A673 (cell line): ENCODE measurements around the gene CMIP. TPM values are rescaled to one million over a fixed set of nuclear protein-coding genes. Genes with fewer than 3 reads are reported as not detected.

ENCODE experiments used
- BruUV-seq: library from RNA; stranded (reverse); fragments of 400-500 nt; replicated peaks from 2 replicates; lab custom pipeline; 2021; lab: Mats Ljungman, UMichigan
- CTCF ChIA-PET: fragments of 300-600 bp; sonication (Branson Sonifier 250); formaldehyde crosslinking; loops from one replicate; lab custom pipeline; 2022; ENCODE audit warnings: antibody characterized with exemption; lab: Charles Lee
- POLR2A ChIA-PET: fragments of 300-600 bp; sonication (Branson Sonifier 250); formaldehyde crosslinking; loops from one replicate; lab custom pipeline; 2022; ENCODE audit warnings: antibody characterized with exemption; ENCODE audit not compliant: low non-redundant PET; lab: Charles Lee
- DNase-seq: peaks from one replicate; pipeline ENCODE4 v3.0.0-alpha.2; 2015; ENCODE audit warnings: low spot score
- H3K27ac ChIP-seq: fragments of 200-600 bp; sonication (generic); 2 replicates; pipeline ENCODE4 v1.5.1; 2016; ENCODE audit warnings: mixed run types, low read depth, mild to moderate bottlenecking, mixed read lengths, antibody characterized with exemption, low read length; ENCODE audit not compliant: poor library complexity, severe bottlenecking
- H3K27me3 ChIP-seq: fragments of 200-600 bp; sonication (generic); replicated peaks from 2 replicates; pipeline ENCODE4 v1.6.1; 2017; ENCODE audit warnings: mixed run types, low read depth, mild to moderate bottlenecking, mixed read lengths, antibody characterized with exemption, low read length; ENCODE audit not compliant: insufficient read depth, poor library complexity
- H3K36me3 ChIP-seq: fragments of 200-600 bp; sonication (generic); 2 replicates; pipeline ENCODE4 v1.6.1; 2016; ENCODE audit warnings: mixed run types, mild to moderate bottlenecking, mixed read lengths, antibody characterized with exemption, low read length; ENCODE audit not compliant: insufficient read depth, poor library complexity, severe bottlenecking
- H3K4me1 ChIP-seq: fragments of 200-600 bp; sonication (generic); 2 replicates; pipeline ENCODE4 v1.6.1; 2017; ENCODE audit warnings: mixed run types, mild to moderate bottlenecking, mixed read lengths, antibody characterized with exemption, low read length; ENCODE audit not compliant: insufficient read depth, poor library complexity, severe bottlenecking
- H3K4me3 ChIP-seq: fragments of 200-600 bp; sonication (generic); 2 replicates; pipeline ENCODE4 v1.5.1; 2016; ENCODE audit warnings: low read depth, mixed run types, mild to moderate bottlenecking, mixed read lengths, low read length; ENCODE audit not compliant: poor library complexity, severe bottlenecking
- H3K9me3 ChIP-seq: fragments of 200-600 bp; sonication (generic); 2 replicates; pipeline ENCODE4 v1.6.1; 2016; ENCODE audit warnings: mixed run types, low read depth, mild to moderate bottlenecking, mixed read lengths, antibody characterized with exemption, low read length; ENCODE audit not compliant: poor library complexity, severe bottlenecking
- EZH2 ChIP-seq: fragments of 200-600 bp; sonication (generic); IDR thresholded peaks from 2 replicates; pipeline ENCODE4 v1.6.1; 2017; ENCODE audit warnings: borderline replicate concordance, low read depth, mild to moderate bottlenecking, mixed read lengths, antibody characterized with exemption, low read length; ENCODE audit not compliant: poor library complexity, severe bottlenecking
- intact Hi-C: fragments of 100-400 bp; cut with micrococcal nuclease; formaldehyde crosslinking; loops from one replicate; pipeline ENCODE4 v1.10.0; 2022; ENCODE audit not compliant: unreplicated experiment
- total RNA-seq: library from RNA; stranded (reverse); gene quantifications from 2 replicates; pipeline ENCODE4 v1.2.3, GENCODE V29; 2021
- TF ChIP-seq, protein P1 (sequence below): fragments of 300-800, 200-600 bp; sonication (generic); conservative IDR thresholded peaks from 2 replicates; pipeline ENCODE4 v1.5.1; 2017; ENCODE audit warnings: low read depth, mild to moderate bottlenecking, antibody characterized with exemption, low read length, moderate library complexity, mixed read lengths

CMIP gene
- total RNA-seq, 1 experiment from 2014 or later: 25.5 TPM

GRCh38 chr16:81410643-81411293 lies 33.8 kb upstream of the CMIP start:
- ChIA-PET POLR2A (no interaction called here), CTCF (interaction anchor here (0.7 kb wide), 1 partner anchor 75 kb away, joined by 17 read pairs; no protein-coding TSS in a partner anchor)
- intact Hi-C loops: no loop called here
- no peaks in the 10 kb centered on the region for H3K36me3 ChIP-seq
- no peaks in the 10 kb centered on the region for H3K9me3 ChIP-seq
- no peak overlapping the region for H3K27ac ChIP-seq
- no peaks in the 10 kb centered on the region for H3K4me1 ChIP-seq
- DNase-seq: no peak
- TF ChIP-seq, protein P1, sequence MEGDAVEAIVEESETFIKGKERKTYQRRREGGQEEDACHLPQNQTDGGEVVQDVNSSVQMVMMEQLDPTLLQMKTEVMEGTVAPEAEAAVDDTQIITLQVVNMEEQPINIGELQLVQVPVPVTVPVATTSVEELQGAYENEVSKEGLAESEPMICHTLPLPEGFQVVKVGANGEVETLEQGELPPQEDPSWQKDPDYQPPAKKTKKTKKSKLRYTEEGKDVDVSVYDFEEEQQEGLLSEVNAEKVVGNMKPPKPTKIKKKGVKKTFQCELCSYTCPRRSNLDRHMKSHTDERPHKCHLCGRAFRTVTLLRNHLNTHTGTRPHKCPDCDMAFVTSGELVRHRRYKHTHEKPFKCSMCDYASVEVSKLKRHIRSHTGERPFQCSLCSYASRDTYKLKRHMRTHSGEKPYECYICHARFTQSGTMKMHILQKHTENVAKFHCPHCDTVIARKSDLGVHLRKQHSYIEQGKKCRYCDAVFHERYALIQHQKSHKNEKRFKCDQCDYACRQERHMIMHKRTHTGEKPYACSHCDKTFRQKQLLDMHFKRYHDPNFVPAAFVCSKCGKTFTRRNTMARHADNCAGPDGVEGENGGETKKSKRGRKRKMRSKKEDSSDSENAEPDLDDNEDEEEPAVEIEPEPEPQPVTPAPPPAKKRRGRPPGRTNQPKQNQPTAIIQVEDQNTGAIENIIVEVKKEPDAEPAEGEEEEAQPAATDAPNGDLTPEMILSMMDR: no peak
- TF ChIP-seq EZH2: no peak
- H3K4me3 ChIP-seq: no peak overlapping the region
- no peaks in the 10 kb centered on the region for H3K27me3 ChIP-seq
- BruUV-seq: no TSS peak

GRCh38 chr16:81413245-81413990 lies 31.2 kb upstream of the CMIP start:
- H3K36me3 ChIP-seq: no peaks in the 10 kb centered on the region
- no peaks in the 10 kb centered on the region for H3K9me3 ChIP-seq
- H3K4me1 ChIP-seq: no peaks in the 10 kb centered on the region
- BruUV-seq: no TSS peak
- H3K27me3 ChIP-seq: no peaks in the 10 kb centered on the region
- H3K4me3 ChIP-seq: no peak overlapping the region
- TF ChIP-seq EZH2: no peak
- TF ChIP-seq, protein P1: no peak
- ChIA-PET CTCF (interaction anchor here (1.1 kb wide), 1 partner anchor 9 kb away, joined by 3 read pairs; no protein-coding TSS in a partner anchor), POLR2A (no interaction called here)
- no peak overlapping the region for H3K27ac ChIP-seq
- intact Hi-C loops: no loop called here
- DNase-seq: no peak

- no peak for TF ChIP-seq EZH2
- TF ChIP-seq, protein P1: no peak
- Histone ChIP-seq H3K4me1 (no peaks in the 10 kb centered on the region), H3K4me3 (no peak overlapping the region), H3K27ac (no peak overlapping the region), H3K9me3 (no peaks in the 10 kb centered on the region), H3K27me3 (no peaks in the 10 kb centered on the region), H3K36me3 (no peaks in the 10 kb centered on the region)
- DNase-seq: no peak
- intact Hi-C loops: no loop called here
- ChIA-PET CTCF (no interaction called here), POLR2A (no interaction called here)
- no TSS peak for BruUV-seq
Measured at GRCh38 chr16:81415751-81416150, 28.9 kb upstream of the CMIP start.
